HUES6 (cell line): Measurements from ENCODE around the gene CHRNB4.

Experiments used
- H3K27ac ChIP-seq: 2 replicates; pipeline ENCODE4 v1.7.0; 2013; ENCODE audit warnings: low read depth, mild to moderate bottlenecking, low read length, inconsistent platforms
- H3K27me3 ChIP-seq: 2 replicates; pipeline ENCODE4 v1.6.1; 2013; ENCODE audit warnings: low read length; ENCODE audit not compliant: control insufficient read depth, insufficient read depth
- H3K36me3 ChIP-seq: 2 replicates; pipeline ENCODE4 v1.6.1; 2013; ENCODE audit warnings: low read length; ENCODE audit not compliant: control insufficient read depth, insufficient read depth
- H3K4me1 ChIP-seq: 2 replicates; pipeline ENCODE4 v1.6.1; 2013; ENCODE audit warnings: low read length; ENCODE audit not compliant: control insufficient read depth, insufficient read depth
- H3K4me3 ChIP-seq: 2 replicates; pipeline ENCODE4 v1.5.1; 2013; ENCODE audit warnings: low read depth, low read length
- H3K9ac ChIP-seq: one replicate; pipeline ENCODE4 v1.6.1; 2013; ENCODE audit warnings: mild to moderate bottlenecking, low read length
- H3K9me3 ChIP-seq: 2 replicates; pipeline ENCODE4 v1.6.1; 2013; ENCODE audit warnings: low read depth, low read length; ENCODE audit not compliant: control insufficient read depth, insufficient read depth

The CHRNB4 gene

DNA sequence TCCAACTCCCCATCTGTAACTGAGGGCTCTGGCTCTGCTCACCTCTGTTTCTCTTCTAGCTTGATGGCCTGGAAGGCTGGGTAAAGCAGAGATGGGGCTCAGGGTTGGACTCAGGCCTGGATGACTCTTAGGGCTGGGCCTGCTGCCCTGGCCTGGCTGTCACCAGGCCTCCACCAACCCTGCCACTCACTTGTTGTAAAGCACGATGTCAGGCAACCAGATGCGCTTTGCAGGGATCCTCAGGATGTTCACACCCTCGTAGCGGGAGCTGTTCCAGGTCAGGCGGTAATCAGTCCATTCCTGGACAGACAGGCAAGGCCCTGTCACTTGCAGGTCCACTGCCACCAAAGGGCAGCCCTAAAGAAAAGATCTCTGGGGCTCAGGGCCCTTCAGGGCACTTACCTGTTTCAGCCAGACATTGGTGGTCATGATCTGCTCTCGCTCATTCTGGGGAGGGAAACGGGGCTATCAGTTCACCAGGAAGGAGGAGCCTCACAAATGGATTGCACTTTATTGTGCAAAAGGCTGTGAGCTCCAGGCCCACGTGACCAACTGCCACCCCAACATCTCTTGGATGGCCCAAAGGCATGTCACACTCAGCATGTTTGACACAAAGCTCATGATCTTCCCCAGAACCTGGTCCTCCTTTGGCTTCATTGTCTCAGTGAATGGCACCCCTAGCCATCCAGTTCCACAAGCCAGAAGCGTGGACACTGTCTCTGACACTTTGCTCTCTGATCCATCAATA lies 9.9 kb downstream of the CHRNB4 start:
- H3K9ac ChIP-seq = no peak overlapping the region
- H3K27ac ChIP-seq = no peak overlapping the region
- H3K36me3 ChIP-seq = 0 out of 2 replicates have a peak, but pooled peaks cover 5% of the 10 kb centered on the region
- no peaks in the 10 kb centered on the region for H3K4me1 ChIP-seq
- H3K4me3 ChIP-seq = no peak overlapping the region
- no peaks in the 10 kb centered on the region; the same call in 1 of the 2 replicates for H3K27me3 ChIP-seq
- H3K9me3 ChIP-seq = 0 out of 2 replicates have a peak, but pooled peaks cover 5% of the 10 kb centered on the region

DNA sequence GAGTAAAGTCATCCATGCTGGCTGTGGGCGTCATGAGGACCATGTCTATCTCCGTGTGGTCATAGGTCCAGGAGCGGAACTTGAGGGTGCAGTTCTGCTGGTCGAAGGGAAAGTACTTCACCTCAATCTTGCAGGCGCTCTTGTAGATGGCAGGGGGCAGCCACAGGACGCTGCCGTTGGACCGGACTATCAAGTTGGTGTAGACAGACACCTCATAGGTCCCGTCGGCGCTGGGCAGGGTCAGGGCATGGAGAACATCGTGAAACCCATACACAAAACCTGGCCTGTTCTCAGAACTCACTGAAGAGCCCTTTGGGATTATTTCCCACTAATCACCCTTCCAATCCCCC lies 11.3 kb downstream of the CHRNB4 start:
- H3K9me3 ChIP-seq = 0 out of 2 replicates have a peak, but pooled peaks cover 5% of the 10 kb centered on the region
- H3K9ac ChIP-seq = no peak overlapping the region
- no peaks in the 10 kb centered on the region; the same call in 1 of the 2 replicates for H3K27me3 ChIP-seq
- 0 out of 2 replicates have a peak, but pooled peaks cover 5% of the 10 kb centered on the region for H3K36me3 ChIP-seq
- no peaks in the 10 kb centered on the region for H3K4me1 ChIP-seq
- H3K27ac ChIP-seq = no peak overlapping the region
- H3K4me3 ChIP-seq = no peak overlapping the region

DNA sequence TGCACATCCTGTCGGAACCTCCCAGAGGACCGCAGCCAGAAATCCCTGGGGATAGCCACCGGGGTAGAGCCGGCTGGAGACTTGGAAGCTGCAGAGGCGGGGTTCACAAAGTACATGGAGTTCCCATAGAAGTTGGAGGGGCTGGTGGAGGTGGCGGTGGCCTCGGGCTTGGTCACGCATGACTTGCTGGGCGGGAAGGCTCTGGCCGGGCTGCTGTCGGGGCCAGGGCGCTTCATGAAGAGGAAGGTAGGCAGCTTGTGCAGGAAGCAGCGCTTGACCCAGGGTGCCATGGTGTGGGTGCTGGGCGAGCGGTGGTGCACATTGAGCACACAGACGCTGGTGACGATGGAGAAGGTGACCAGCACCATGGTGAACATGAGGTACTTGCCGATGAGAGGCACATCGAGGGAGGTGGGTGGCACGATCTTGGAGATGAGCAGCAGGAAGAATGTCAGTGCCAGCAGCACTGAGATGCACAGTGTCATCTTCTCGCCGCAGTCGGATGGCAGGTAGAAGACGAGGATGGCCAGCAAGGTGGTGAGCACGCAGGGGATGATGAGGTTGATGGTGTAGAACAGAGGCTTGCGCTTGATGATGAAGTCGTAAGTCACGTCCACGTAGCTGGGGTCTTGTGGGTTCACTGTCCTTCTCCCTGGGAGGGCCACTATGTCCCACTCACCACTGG lies 11.8 kb downstream of the CHRNB4 start:
- no peak overlapping the region for H3K9ac ChIP-seq
- H3K4me1 ChIP-seq = no peaks in the 10 kb centered on the region
- no peak overlapping the region for H3K4me3 ChIP-seq
- H3K27ac ChIP-seq = no peak overlapping the region
- H3K27me3 ChIP-seq = peaks cover under 1% of the 10 kb centered on the region; the same call in 1 of the 2 replicates
- 0 out of 2 replicates have a peak, but pooled peaks cover 5% of the 10 kb centered on the region for H3K9me3 ChIP-seq
- 0 out of 2 replicates have a peak, but pooled peaks cover 5% of the 10 kb centered on the region for H3K36me3 ChIP-seq

GRCh38 chr15:78628227-78628626 lies 12.8 kb downstream of the CHRNB4 start:
- H3K27me3 ChIP-seq = peaks cover 6% of the 10 kb centered on the region; the same call in 1 of the 2 replicates
- no peak overlapping the region for H3K9ac ChIP-seq
- 0 out of 2 replicates have a peak, but pooled peaks cover 5% of the 10 kb centered on the region for H3K36me3 ChIP-seq
- no peaks in the 10 kb centered on the region for H3K4me1 ChIP-seq
- H3K27ac ChIP-seq = no peak overlapping the region
- 0 out of 2 replicates have a peak, but pooled peaks cover 5% of the 10 kb centered on the region for H3K9me3 ChIP-seq
- no peak overlapping the region for H3K4me3 ChIP-seq

GRCh38 chr15:78627348-78627747 lies 13.7 kb downstream of the CHRNB4 start:
- no peak overlapping the region for H3K27ac ChIP-seq
- H3K9ac ChIP-seq = no peak overlapping the region
- no peak overlapping the region for H3K4me3 ChIP-seq
- H3K4me1 ChIP-seq = no peaks in the 10 kb centered on the region
- H3K27me3 ChIP-seq = peaks cover 15% of the 10 kb centered on the region
- H3K36me3 ChIP-seq = 0 out of 2 replicates have a peak, but pooled peaks cover 5% of the 10 kb centered on the region
- H3K9me3 ChIP-seq = no peaks in the 10 kb centered on the region

DNA sequence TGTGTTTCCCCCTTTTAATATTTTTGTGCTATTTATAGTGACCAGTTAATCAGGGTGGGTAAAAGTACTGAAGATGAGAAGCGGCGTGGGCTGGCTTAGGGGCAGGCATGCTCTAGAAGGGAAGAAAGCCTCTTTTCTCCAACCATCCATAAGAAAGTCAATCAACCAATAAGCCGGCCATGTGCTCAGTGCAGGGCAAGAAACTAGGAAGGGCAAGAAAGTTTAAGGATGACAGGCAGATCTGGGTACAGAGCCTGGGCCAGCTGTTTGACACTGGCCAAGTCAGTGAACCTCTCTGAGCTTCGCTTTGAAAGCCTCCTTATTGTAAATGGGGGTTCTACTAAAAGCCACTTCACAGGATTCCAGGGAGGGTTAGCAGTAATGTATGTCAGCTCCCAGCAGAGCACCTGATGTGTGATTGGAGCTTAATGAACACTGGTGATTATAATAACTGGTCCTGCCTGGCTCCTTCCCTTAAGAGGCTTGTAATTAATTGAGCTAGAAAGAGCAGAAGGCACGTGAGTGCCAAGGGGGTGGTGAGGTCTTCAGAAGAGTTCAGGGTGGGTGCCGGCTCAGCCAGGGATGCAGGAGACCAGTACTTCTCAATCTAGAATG lies 14.5 kb downstream of the CHRNB4 start:
- Histone ChIP-seq H3K27ac (no peak overlapping the region), H3K9me3 (no peaks in the 10 kb centered on the region), H3K4me1 (no peaks in the 10 kb centered on the region), H3K9ac (no peak overlapping the region), H3K36me3 (0 out of 2 replicates have a peak, but pooled peaks cover 5% of the 10 kb centered on the region), H3K27me3 (peaks cover 23% of the 10 kb centered on the region), H3K4me3 (no peak overlapping the region)

- H3K27me3 ChIP-seq = peaks cover 31% of the 10 kb centered on the region
Observed at GRCh38 chr15:78625606-78626280, 15.3 kb downstream of the CHRNB4 start.

GRCh38 chr15:78624651-78625590 lies 16.1 kb downstream of the CHRNB4 start:
- 0 out of 2 replicates have a peak, but pooled peaks cover 5% of the 10 kb centered on the region for H3K36me3 ChIP-seq
- H3K27ac ChIP-seq = no peak overlapping the region
- no peaks in the 10 kb centered on the region for H3K9me3 ChIP-seq
- no peaks in the 10 kb centered on the region for H3K4me1 ChIP-seq
- peaks cover 39% of the 10 kb centered on the region for H3K27me3 ChIP-seq
- no peak overlapping the region for H3K4me3 ChIP-seq
- no peak overlapping the region for H3K9ac ChIP-seq

More at GRCh38 chr15:78625606-78626280, 15.3 kb downstream of the CHRNB4 start:
- Histone ChIP-seq H3K4me3 (no peak overlapping the region), H3K27ac (no peak overlapping the region), H3K9me3 (no peaks in the 10 kb centered on the region), H3K4me1 (no peaks in the 10 kb centered on the region), H3K36me3 (0 out of 2 replicates have a peak, but pooled peaks cover 5% of the 10 kb centered on the region), H3K9ac (no peak overlapping the region)

GRCh38 chr15:78623786-78624497 lies 17.1 kb downstream of the CHRNB4 start:
- H3K36me3 ChIP-seq = no peaks in the 10 kb centered on the region
- H3K4me3 ChIP-seq = no peak overlapping the region
- H3K27ac ChIP-seq = no peak overlapping the region
- no peaks in the 10 kb centered on the region for H3K9me3 ChIP-seq
- H3K4me1 ChIP-seq = peaks cover 6% of the 10 kb centered on the region; the same call in 1 of the 2 replicates
- no peak overlapping the region for H3K9ac ChIP-seq
- H3K27me3 ChIP-seq = peaks cover 49% of the 10 kb centered on the region
